ENCODE results near the gene RSRC1. TPM values are rescaled to one million over a fixed set of nuclear protein-coding genes. Genes with fewer than 3 reads are reported as not detected.

The RSRC1 gene
- total and polyA plus RNA-seq, 2 of the 8 experiments (the other 6 are each of a cell fraction or from before 2014, with no cell fraction given) = 2.0 to 27.9 TPM

GRCh38 chr3:158455406-158455805, 345.5 kb downstream of the RSRC1 start:
- Histone ChIP-seq H3K18ac (ENCODE audit: extremely low read depth, low read length) (no peak overlapping the region), H3K27me3 (replicated peaks in 1 of 4; ENCODE audit: control insufficient read depth in 3 of 4, extremely low read depth in 1 of 4, insufficient read depth in 3 of 4, low read length in 3 of 4) (no peaks in the 10 kb centered on the region), H2BK20ac (ENCODE audit: low read length) (no peak overlapping the region), H2BK15ac (ENCODE audit: low read length) (no peak overlapping the region), H3K36me3 (ENCODE audit: control insufficient read depth in 2 of 4, insufficient read depth in 4 of 4, low read length in 3 of 4) (no peaks in the 10 kb centered on the region), H3K4me1 (replicated peaks in 1 of 4; ENCODE audit: control insufficient read depth in 3 of 4, insufficient read depth in 4 of 4, low read length in 3 of 4) (no peaks in the 10 kb centered on the region; a peak in 1 of 7 replicates), H3K79me2 (ENCODE audit: control insufficient read depth in 1 of 2, insufficient read depth in 2 of 2, low read length in 2 of 2) (no peaks in the 10 kb centered on the region), H2BK5ac (ENCODE audit: low read depth, low read length) (no peak overlapping the region), H2BK12ac (ENCODE audit: low read depth, low read length) (no peak overlapping the region), H2AFZ (ENCODE audit: low read length) (no peak overlapping the region), H4K8ac (ENCODE audit: extremely low read depth, insufficient read depth, low read length) (no peak overlapping the region), H3K23me2 (ENCODE audit: low read depth, low read length) (no peaks in the 10 kb centered on the region), H4K91ac (replicated peaks; ENCODE audit: insufficient read length, low read length) (no peak overlapping the region), H4K20me1 (replicated peaks in 1 of 2; ENCODE audit: control insufficient read depth in 1 of 2, insufficient read depth in 2 of 2, low read length in 2 of 2) (no peaks in the 10 kb centered on the region), H3K4me3 (ENCODE audit: extremely low read depth in 1 of 4, insufficient read depth in 2 of 4, low read depth in 3 of 4, low read length in 4 of 4) (no peak overlapping the region), H3K23ac (ENCODE audit: insufficient read length) (no peak overlapping the region), H3K56ac (replicated peaks; ENCODE audit: insufficient read length, low read depth, low read length) (no peak overlapping the region), H2BK120ac (replicated peaks; ENCODE audit: low read depth, low read length) (no peak overlapping the region), H3K27ac (ENCODE audit: low read depth, low read length) (no peak overlapping the region), H3K4ac (replicated peaks; ENCODE audit: insufficient read length, low read depth, low read length) (no peak overlapping the region), H3K79me1 (ENCODE audit: low read depth, low read length) (no peaks in the 10 kb centered on the region), H3K9ac (replicated peaks in 1 of 4; ENCODE audit: extremely low read depth in 1 of 4, low read depth in 3 of 4, low read length in 3 of 4) (no peak overlapping the region), H3K14ac (ENCODE audit: insufficient read length) (no peak overlapping the region), H3K4me2 (ENCODE audit: insufficient read depth in 1 of 2, low read depth in 2 of 2, low read length in 2 of 2) (no peak overlapping the region), H3K9me3 (ENCODE audit: insufficient read depth in 2 of 2, low read depth in 1 of 2, low read length in 1 of 2) (no peaks in the 10 kb centered on the region), H4K5ac (ENCODE audit: insufficient read length, low read depth, low read length) (no peak overlapping the region), H2AK5ac (ENCODE audit: low read depth, low read length) (no peak overlapping the region)
- ChIA-PET POLR2A (ENCODE audit: partially characterized antibody) (no interaction called here), CTCF (ENCODE audit: partially characterized antibody) (no interaction called here)
- DNase-seq (ENCODE audit: low read depth in 1 of 2, low spot score in 2 of 2) (no peak), FAIRE-seq (no peak)
- 93% methylated on average over 5 of the region's 5 CpGs; no CpG with 5 or more reads in 1 of the 2 experiments for WGBS, 2 experiments (ENCODE audit: extremely low coverage in 1 of 2, insufficient coverage in 1 of 2, insufficient read length in 1 of 2, insufficient replicate concordance in 2 of 2, low coverage in 1 of 2, low lambda C conversion rate in 2 of 2, missing lambda C conversion rate in 1 of 2)
- no peak for TF ChIP-seq CBX8 (IDR thresholded peaks at IDR 0.05; ENCODE audit: borderline replicate concordance, low read depth, low read length)
- no peak for TF ChIP-seq SAP30 (IDR thresholded peaks at IDR 0.05; ENCODE audit: insufficient read depth, insufficient replicate concordance, low read length)
- no peak for TF ChIP-seq TCF12 (IDR thresholded peaks at IDR 0.05; ENCODE audit: low read depth, low read length)
- no peak for TF ChIP-seq CEBPB (IDR thresholded peaks at IDR 0.05; ENCODE audit: low read depth, low read length)
- TF ChIP-seq GTF2F1 (IDR thresholded peaks at IDR 0.05; ENCODE audit: borderline replicate concordance, low read depth, low read length) = no peak

All from H1 (cell line).